ENCODE measurements around the gene ELOVL6.

GRCh38 chr4:110155654-110156053 lies 42.8 kb downstream of the ELOVL6 start:
- TF ChIP-seq EZH2 (IDR thresholded peaks at IDR 0.05; ENCODE audit: borderline replicate concordance, low read depth, low read length): no peak
- TF ChIP-seq CBX5 (IDR thresholded peaks at IDR 0.05; ENCODE audit: borderline replicate concordance, low read depth): no peak
- no peak for TF ChIP-seq POLR2AphosphoS2 (IDR thresholded peaks at IDR 0.05; ENCODE audit: low read length)
- TF ChIP-seq XRCC5 (IDR thresholded peaks at IDR 0.05; ENCODE audit: low read depth, low read length): no peak
- no peak for TF ChIP-seq E2F6 (IDR thresholded peaks at IDR 0.05; ENCODE audit: borderline replicate concordance in 1 of 2, extremely low read depth in 1 of 2, insufficient read depth in 1 of 2, insufficient read length in 1 of 2, low read depth in 1 of 2, low read length in 1 of 2, poor library complexity in 1 of 2, severe bottlenecking in 1 of 2)
- no peak for TF ChIP-seq ZFP1 (CRISPR knock-in tag; IDR thresholded peaks at IDR 0.05)
- TF ChIP-seq CTCF (IDR thresholded peaks at IDR 0.05 in 2 of 3, conservative IDR thresholded peaks at IDR 0.05 in 1 of 3; ENCODE audit: insufficient read depth in 2 of 3, low read depth in 1 of 3, low read length in 3 of 3): no peak
- TF ChIP-seq FOS (IDR thresholded peaks at IDR 0.05; ENCODE audit: extremely low read depth, insufficient read length): no peak
- TF ChIP-seq DPF2 (IDR thresholded peaks at IDR 0.05): no peak
- TF ChIP-seq, protein P1, sequence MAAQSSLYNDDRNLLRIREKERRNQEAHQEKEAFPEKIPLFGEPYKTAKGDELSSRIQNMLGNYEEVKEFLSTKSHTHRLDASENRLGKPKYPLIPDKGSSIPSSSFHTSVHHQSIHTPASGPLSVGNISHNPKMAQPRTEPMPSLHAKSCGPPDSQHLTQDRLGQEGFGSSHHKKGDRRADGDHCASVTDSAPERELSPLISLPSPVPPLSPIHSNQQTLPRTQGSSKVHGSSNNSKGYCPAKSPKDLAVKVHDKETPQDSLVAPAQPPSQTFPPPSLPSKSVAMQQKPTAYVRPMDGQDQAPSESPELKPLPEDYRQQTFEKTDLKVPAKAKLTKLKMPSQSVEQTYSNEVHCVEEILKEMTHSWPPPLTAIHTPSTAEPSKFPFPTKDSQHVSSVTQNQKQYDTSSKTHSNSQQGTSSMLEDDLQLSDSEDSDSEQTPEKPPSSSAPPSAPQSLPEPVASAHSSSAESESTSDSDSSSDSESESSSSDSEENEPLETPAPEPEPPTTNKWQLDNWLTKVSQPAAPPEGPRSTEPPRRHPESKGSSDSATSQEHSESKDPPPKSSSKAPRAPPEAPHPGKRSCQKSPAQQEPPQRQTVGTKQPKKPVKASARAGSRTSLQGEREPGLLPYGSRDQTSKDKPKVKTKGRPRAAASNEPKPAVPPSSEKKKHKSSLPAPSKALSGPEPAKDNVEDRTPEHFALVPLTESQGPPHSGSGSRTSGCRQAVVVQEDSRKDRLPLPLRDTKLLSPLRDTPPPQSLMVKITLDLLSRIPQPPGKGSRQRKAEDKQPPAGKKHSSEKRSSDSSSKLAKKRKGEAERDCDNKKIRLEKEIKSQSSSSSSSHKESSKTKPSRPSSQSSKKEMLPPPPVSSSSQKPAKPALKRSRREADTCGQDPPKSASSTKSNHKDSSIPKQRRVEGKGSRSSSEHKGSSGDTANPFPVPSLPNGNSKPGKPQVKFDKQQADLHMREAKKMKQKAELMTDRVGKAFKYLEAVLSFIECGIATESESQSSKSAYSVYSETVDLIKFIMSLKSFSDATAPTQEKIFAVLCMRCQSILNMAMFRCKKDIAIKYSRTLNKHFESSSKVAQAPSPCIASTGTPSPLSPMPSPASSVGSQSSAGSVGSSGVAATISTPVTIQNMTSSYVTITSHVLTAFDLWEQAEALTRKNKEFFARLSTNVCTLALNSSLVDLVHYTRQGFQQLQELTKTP (IDR thresholded peaks at IDR 0.05; ENCODE audit: low read depth in 1 of 2, partially characterized antibody in 2 of 2): no peak
- no peak for TF ChIP-seq SIRT6 (IDR thresholded peaks at IDR 0.05; ENCODE audit: low read depth, low read length)
- no peak for TF ChIP-seq USF2 (CRISPR knock-in tag; IDR thresholded peaks at IDR 0.05)
- TF ChIP-seq NRF1 (conservative IDR thresholded peaks at IDR 0.05 in 1 of 2, IDR thresholded peaks at IDR 0.05 in 1 of 2): no peak
